ENCODE measurements around the gene VPS35L.

DNA sequence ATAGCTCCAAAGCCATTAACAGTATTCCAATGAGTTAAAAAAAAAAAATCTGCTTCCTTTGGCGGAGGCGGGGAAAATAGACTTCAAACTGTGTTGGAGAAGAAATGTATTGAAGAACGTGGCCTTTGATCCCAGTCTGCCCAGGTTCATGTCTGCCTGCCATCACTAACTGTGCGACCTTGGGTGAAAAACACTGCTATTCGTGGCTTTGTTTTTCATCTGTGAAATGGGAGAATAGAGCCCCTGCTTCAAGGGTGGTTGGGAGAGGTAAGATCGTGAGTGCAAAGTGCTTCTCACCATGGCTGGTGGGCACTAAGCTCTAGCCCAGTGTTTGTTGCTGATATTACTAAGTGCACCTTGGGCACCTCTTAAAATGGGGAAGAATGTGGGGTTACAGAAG, 69.5 kb downstream of the VPS35L start:
- TF ChIP-seq, protein P1, sequence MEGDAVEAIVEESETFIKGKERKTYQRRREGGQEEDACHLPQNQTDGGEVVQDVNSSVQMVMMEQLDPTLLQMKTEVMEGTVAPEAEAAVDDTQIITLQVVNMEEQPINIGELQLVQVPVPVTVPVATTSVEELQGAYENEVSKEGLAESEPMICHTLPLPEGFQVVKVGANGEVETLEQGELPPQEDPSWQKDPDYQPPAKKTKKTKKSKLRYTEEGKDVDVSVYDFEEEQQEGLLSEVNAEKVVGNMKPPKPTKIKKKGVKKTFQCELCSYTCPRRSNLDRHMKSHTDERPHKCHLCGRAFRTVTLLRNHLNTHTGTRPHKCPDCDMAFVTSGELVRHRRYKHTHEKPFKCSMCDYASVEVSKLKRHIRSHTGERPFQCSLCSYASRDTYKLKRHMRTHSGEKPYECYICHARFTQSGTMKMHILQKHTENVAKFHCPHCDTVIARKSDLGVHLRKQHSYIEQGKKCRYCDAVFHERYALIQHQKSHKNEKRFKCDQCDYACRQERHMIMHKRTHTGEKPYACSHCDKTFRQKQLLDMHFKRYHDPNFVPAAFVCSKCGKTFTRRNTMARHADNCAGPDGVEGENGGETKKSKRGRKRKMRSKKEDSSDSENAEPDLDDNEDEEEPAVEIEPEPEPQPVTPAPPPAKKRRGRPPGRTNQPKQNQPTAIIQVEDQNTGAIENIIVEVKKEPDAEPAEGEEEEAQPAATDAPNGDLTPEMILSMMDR (IDR thresholded peaks at IDR 0.05; ENCODE audit: low read depth, low read length, poor library complexity, severe bottlenecking), result no peak
- TF ChIP-seq EZH2phosphoT487 (IDR thresholded peaks at IDR 0.05; ENCODE audit: borderline replicate concordance, low read length), result no peak

Measured in DOHH2 (cell line).